Glomerular endothelial cell (primary cell): Measurements from ENCODE around the gene UHRF1. TPM values are rescaled to one million over a fixed set of nuclear protein-coding genes. Genes with fewer than 3 reads are reported as not detected.

Experiments
- DNase-seq: peaks from one replicate; pipeline ENCODE4 v3.0.0-alpha.2; 2011; ENCODE audit warnings: low read depth, low spot score; ENCODE audit errors: extremely low read depth
- total RNA-seq: library from RNA; depleted of rRNA; stranded (reverse); fragments of >200 nt; gene quantifications from 2 replicates; pipeline ENCODE4 v1.2.3, GENCODE V29; 2015

Gene UHRF1
- total RNA-seq, 1 donor from 2014 or later, result 22.6 TPM

GRCh38 chr19:4986471-4986891 lies 77.2 kb downstream of the UHRF1 start:
- no peak for DNase-seq

GRCh38 chr19:4987256-4987655 lies 78.0 kb downstream of the UHRF1 start:
- no peak for DNase-seq

- no peak for DNase-seq
These were observed 78.5 kb downstream of the UHRF1 start for GRCh38 chr19:4987692-4988370.

GRCh38 chr19:4988770-4989251 lies 79.5 kb downstream of the UHRF1 start:
- DNase-seq, result no peak

- DNase-seq, result no peak
These were observed 81.0 kb downstream of the UHRF1 start for GRCh38 chr19:4990306-4990705.

GRCh38 chr19:4991538-4991937 lies 82.2 kb downstream of the UHRF1 start:
- DNase-seq, result no peak

- DNase-seq, result no peak
These were observed 82.8 kb downstream of the UHRF1 start for GRCh38 chr19:4991996-4992698.

- no peak for DNase-seq
These were observed 84.4 kb downstream of the UHRF1 start for GRCh38 chr19:4993683-4994082.

- no peak for DNase-seq
These were observed 87.4 kb downstream of the UHRF1 start for GRCh38 chr19:4996701-4997100.

GRCh38 chr19:4997297-4997696 lies 88.0 kb downstream of the UHRF1 start:
- no peak for DNase-seq

- DNase-seq, result no peak
These were observed 90.9 kb downstream of the UHRF1 start for GRCh38 chr19:5000120-5000611.

- DNase-seq, result peak; percentile 18
These were observed 92.3 kb downstream of the UHRF1 start for GRCh38 chr19:5001615-5002014.

GRCh38 chr19:5002143-5002542 lies 92.8 kb downstream of the UHRF1 start:
- no peak for DNase-seq

- DNase-seq, result no peak
These were observed 94.5 kb downstream of the UHRF1 start for GRCh38 chr19:5003781-5004180.

- DNase-seq, result no peak
These were observed 95.8 kb downstream of the UHRF1 start for GRCh38 chr19:5005096-5005495.

GRCh38 chr19:5006201-5006600 lies 96.9 kb downstream of the UHRF1 start:
- no peak for DNase-seq

GRCh38 chr19:5006821-5007220 lies 97.5 kb downstream of the UHRF1 start:
- no peak for DNase-seq

Other genes starting within 250 kb of the UHRF1 start
- 122 and 126 TPM in 2 replicates for gene MYDGF, start 239.2 kb upstream of the UHRF1 start, total RNA-seq
- gene DPP9, start 185.7 kb upstream of the UHRF1 start, total RNA-seq, result 118 and 128 TPM in 2 replicates
- gene FEM1A, start 117.8 kb upstream of the UHRF1 start, total RNA-seq, result 13.4 and 16.5 TPM in 2 replicates
- gene TICAM1, start 77.8 kb upstream of the UHRF1 start, total RNA-seq, result 12.0 and 16.7 TPM in 2 replicates
- gene PLIN3, start 41.8 kb upstream of the UHRF1 start, total RNA-seq, result 96.7 and 105 TPM in 2 replicates
- not detected in 2 replicates for gene ARRDC5, start 6.6 kb upstream of the UHRF1 start, total RNA-seq
- 38.0 and 47.5 TPM in 2 replicates for gene KDM4B, start 59.6 kb downstream of the UHRF1 start, total RNA-seq